TTC549 (cell line): Measurements from ENCODE around the gene TTLL6.
A peak's percentile ranks its signal among the peaks of the same experiment; 100 is the strongest.

Experiments used
- FAIRE-seq: peaks from 2 replicates; lab custom pipeline; 2012; peaks lifted over from hg19 to GRCh38; lab: Jason Lieb, UNC

TTLL6 gene

DNA sequence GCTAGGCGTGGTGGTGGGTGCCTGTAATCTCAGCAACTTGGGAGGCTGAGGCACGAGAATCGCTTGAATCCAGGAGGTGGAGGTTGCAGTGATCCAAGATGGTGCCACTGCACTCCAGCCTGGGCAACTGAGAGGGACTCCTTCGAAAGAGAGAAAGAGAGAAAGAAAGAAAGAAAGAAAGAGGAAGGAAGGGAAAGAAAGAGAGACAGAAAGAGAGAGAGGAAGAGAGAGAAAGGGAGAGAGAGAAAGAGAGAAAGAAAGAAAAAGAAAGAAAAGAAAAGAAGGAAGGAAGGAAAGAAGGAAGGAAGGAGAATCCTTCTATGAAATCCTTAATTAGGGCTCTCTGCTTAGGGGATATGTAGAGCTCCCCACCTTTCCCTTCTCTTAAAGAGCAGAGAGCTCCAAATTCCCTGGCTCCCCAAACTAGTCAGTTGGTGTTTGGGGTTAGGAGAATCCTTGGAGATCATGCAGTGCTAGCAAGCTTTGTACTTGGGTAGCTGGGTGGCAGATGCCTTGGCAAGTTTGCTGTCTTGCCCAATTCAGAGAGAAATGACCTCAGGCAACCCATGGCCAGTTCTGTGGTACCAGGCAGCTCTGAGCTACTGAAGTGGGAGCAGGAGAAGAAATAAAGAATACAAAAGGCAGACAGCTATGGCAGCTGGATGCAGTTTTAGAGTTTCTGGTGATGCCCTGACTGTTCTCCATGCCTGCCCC is 79.5 kb downstream of the TTLL6 start:
- no peak for FAIRE-seq

DNA sequence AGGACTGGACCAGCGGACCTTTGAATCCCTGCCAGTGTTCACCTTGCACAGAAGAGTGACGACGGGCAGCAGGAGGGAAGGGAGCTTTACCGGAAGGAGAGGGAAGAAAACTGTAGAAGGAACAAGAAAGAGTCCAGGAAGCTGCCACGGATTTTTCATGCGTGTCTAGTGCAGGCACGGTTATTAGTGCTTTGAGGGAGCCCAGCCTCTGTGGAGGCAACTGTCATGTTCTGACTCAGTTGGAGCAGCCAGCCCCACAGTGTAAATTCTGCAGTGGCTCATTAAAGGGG is 82.0 kb downstream of the TTLL6 start:
- FAIRE-seq: no peak

DNA sequence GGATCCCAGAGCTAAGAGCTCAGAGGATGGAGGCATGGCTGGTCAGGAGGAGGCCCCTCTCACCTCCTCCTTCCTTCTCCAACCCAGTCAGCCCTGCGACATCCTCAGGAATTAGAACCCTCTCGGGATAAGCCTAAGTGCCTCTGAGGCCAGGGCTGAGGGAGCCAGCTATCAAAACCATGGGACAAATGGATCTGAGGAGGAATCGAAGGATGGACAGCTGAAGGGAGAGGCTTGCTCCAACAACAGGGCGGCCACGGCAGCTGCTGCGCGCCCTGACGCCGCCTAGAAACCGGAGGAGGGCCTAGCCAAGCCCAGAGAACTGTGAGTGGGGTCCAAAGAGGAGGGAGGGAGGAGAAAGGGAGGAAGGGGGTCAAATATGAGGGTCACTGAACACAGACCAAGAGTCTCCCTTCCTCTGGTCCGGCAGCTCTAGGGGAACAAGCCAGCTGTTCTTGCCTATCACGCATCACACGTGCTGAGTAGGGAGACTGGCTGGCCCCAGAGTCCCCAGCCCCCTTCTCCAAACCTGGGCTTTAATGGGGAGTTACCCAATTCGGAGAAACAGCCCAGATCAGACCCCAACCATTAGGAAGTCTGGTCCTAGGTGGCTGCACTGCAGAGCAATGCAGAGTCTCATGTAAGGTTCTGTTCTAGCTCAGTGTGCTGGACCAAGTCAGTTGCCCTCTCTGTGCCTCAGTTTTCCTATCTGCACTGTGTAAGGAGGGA is 82.5 kb downstream of the TTLL6 start:
- FAIRE-seq: no peak

DNA sequence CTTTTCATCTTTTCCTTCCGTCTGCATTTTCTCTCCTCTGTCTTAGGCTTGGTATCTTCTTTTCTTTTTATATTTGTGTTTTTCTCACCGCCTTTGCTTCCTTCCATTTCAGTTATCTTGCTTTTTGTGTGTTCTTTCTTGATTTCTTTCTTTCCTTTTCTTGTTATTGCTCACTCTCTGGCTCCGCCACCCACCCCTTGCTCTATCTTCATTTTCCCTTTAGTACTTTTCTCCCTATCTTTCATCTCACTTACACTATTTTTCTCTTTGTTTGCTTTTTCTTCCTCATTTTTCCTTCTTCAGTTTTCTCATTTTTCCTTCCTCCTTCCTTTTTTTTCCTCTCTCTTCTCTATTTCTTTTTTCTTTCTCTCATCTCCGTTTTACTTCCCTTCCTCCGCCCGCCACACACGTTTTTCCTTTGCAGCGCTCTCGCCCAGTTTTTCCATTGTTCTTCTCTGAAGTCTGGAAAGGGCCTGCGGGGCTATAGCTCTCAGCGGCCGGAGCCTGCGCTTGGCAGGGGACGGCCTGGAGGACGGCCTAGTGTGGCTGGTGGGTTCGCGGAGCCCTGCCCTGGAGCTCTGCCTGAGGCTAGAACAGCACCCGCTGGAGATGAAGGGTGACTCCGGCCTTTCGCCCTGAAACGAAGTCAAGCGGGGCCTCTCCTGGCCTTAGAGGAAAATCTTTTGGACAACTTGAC is 83.2 kb downstream of the TTLL6 start:
- no peak for FAIRE-seq

DNA sequence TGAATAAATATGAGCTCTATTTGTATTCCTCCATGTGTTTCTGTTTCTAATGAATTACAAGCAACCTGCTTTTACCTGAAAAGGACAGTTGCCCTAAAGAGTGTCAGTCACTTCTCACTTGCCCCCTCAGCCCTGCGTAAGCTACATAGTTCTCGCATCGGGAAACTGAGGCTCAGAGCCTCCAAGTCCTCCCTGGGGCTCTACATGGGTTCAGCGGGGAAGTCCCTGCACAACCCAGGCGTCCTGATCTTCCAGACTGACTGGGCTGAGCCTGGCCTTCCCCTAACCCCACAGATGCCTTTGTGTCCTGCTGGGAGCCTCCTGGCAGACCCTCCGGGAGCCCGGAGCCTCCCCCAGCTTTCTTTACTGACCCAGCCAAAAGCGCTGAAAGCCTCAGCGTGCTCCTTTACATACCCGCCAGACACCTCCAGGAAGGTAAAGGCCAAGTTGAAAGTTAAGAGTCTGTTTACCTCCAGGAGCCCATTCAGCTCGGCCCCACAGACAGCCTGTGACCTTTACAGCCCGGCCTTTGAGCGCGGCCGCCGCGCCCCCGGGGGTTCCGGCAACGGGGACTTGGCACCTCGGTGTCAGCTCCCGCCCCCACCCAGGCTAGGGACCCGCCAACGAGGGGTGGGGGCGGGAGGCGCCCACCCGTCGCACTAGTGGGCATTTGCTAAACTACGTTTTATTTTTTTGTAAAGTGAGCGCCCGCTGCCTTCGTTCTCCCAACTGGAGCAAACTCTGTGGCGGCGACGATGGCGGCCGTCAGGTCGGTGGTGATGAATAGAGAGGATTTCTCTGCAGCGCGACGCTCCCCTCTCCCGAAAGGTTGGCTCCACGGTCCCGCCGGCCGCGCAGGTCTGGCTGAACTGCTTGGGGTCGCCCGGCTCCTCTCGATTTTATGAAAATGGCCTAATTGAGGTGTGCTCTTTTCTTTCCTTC is 84.1 kb downstream of the TTLL6 start:
- no peak for FAIRE-seq

DNA sequence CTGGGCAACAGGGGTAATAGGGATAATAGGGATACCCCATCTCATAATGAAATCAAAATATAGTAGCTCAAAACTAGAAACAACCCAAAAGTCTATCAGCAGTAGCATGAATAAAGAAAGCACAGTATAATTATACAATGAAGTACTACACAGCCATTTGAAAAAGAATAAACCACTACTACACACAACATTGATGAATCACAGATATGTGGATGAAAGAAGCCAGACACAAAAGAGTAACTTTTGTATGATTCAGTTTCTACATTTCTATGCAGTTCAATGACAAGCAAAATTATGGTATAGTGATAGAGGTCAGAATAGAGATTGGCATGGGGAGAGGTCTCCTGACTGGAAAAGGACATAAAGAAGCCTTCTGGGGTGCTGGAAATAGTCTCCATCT is 85.7 kb downstream of the TTLL6 start:
- no peak for FAIRE-seq

DNA sequence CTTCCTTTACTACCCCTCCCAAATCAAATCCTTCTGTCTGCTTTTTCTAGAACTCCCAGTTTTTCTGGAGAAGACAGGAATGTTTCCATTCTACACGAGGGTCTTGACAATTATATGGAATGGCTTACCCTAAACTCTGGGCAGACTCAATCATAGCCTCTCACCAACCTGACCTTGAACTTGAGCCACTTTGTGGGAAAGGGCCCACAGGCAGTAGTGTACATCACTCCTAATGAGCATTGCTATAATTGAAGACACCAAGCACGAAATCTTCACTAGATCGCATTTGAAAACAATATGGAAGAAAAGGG is 86.8 kb downstream of the TTLL6 start:
- no peak for FAIRE-seq

DNA sequence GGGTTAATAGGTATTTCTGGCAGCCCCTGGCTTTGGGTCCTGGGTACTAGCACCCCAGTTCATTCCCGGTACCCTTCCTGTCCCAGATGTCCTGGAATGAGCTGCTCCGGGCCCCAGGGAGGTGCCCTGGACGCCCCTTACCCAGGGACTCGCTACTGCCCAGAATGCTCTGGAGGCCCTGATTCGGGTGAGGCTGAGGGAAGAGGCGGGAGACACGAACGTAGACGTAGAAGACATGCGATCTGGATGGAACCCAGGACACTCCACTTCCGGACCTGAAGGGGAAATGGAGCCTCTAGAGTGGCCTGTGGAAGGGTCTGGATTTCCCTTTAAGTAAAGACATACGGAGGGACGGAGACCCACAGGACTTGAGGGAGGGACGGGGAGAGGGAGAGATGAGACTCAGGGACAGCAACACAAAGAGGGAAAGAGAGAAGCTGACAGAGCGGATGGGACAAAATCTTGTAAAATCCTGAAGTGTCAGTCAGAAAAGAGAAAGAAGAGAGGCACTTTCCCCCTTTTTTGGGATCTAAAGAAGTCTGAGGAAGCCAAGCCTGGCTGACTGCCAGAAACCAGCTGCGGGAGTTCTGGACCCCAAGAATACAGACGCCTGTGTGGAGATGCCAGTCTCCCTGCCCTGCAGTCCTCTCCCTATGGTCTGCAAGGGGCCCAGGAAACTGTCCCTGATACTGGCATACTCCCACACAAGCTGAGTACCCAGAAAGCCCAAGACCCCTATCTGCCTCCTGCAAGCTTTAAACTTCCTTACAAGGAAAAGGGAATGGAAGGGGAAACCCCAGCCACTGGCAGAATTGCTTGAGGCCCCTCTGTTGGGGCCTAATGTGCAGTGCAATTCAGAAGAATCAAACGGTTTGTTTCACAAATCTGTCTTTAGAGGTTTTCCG is 87.4 kb downstream of the TTLL6 start:
- no peak for FAIRE-seq

DNA sequence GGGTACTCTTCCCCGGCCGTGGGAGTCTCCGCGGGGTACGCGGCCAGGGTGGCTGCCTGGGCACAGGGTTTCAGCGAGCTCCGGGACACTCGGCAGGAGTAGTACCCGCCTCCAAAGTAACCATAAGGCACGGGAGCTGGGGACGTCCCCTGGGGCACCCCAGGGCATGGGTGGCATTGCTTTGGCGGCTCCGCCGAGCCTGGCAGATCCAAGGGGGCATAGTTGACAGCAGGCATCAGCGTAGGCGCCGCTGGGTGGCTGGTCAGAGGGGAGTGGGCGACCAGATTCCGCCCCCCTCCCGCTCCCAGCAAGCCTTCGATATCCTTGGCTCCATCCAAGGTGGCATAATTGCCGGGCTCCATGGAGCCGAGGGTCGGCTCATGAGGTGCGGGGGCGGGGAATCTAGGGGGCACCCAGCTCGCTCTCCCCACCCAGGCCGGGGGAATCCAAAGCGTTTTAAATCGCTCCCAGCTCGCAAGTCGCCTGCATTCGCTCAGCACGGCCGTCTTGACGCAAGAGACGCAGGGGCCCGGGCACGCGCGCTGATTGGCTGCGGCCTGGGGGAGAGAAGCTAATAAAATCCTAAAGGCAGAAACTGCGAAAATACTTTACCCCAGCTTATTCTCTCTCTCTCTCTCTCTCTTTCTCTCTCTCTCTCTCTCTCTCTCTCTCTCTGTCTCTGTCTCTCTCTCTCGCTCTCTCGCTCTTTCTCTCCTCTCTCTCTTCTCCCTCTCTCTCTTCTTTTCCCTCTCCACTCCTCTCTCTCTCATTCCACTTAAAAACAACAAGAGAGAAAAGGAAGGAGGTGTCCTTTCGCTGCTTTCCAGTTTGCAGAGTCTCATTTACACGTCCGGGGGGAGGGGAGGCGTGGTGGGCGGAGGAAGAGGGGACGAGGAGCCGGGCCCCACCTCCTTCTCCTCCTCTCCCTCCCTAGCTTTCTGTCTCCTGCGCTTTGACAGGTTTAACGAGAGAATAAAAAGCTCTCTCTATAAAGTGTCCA is 88.5 kb downstream of the TTLL6 start, which contains the start of gene HOXB13:
HOXB13 (minus strand) TSS at position 519 of the 1,000 bp plus-strand sequence; CDS start at position 362, 157 bp downstream.
- FAIRE-seq: peak; percentile 38

DNA sequence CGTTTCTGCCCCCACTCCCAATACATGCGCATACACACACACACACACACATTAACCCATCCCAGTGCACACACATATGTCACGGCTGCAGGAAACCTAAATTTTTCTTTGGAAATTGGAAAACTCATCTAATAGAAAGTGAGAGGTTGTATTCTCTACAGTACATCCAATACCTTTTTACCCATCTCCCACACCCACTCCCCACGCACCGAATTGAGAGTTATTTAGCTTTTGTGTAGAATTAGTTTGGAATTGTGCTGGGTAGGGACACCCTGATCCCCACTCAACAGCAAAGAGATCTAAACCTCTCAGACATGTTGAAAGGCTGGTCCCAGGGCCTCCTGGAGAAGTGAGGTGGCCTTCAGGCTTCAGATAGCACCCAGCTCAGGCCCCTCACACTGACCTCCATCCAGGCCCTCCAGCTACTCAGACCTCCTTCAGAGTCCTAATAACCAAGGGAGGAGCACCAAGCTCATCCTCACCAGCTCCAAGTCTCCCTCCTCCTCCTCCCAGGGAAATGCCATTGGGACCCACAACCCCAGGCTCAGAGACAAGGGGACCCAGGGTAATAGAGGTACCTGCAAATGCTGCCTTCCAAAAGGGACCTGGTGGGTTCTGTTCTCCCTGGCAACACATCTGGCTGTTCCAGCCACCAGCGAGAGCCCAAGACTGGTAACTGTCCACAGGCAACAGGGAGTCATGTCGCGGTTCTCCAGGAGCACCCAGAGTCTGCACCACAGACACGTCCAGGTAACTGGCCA is 89.4 kb downstream of the TTLL6 start:
- FAIRE-seq: no peak

DNA sequence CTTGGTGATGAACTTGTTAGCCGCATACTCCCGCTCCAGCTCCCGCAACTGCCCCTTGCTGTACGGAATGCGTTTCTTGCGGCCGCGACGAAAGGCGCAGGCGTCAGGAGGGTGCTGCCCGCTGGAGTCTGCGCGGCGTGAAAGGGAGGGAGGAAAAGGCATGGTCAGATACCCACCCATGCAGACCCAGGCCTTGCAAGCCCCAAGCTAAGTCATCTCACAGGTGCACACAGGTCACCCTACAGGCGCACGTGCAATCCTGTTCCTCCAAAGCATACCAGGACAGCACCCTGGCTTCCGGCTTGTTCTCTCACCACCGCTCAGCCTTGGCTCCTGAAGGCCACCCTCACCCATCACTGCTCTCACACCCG is 90.1 kb downstream of the TTLL6 start:
- no peak for FAIRE-seq

DNA sequence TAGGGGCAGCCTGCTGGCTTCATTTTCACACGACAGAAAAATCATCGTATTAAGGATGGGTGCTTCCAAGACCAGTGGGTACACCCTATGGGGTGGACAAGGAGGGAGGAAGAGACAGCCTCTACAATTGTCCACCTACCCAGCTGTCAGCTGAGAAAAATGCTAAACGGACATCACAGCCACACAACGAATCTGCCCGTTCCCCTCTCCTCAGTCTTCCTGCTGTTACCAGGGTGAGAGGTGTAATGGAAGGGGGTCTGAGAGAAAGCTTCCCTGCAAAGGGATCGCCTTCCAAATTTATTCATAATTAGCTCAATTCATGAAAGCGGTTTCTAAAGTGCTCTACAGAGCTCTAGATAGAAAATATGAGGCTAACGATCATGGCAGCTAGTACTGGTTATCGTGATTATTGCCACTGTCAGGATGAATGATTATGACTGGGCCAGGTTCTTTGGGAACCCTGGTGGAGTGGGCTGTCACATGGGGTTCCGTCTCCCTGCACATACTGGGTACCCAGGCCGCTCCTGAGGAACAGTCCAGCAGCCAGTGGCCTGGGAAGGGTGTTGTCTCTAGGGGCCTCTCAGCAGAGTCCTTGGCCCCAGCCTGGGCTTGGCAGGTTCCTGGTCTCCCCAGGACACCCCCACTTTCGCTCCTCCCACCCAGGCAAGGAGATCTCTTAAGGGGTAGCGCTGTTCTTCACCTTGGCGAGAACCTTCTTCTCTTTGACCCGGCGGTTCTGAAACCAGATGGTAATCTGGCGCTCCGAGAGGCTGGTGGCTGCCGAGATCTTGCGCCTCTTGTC is 90.7 kb downstream of the TTLL6 start:
- FAIRE-seq: no peak

DNA sequence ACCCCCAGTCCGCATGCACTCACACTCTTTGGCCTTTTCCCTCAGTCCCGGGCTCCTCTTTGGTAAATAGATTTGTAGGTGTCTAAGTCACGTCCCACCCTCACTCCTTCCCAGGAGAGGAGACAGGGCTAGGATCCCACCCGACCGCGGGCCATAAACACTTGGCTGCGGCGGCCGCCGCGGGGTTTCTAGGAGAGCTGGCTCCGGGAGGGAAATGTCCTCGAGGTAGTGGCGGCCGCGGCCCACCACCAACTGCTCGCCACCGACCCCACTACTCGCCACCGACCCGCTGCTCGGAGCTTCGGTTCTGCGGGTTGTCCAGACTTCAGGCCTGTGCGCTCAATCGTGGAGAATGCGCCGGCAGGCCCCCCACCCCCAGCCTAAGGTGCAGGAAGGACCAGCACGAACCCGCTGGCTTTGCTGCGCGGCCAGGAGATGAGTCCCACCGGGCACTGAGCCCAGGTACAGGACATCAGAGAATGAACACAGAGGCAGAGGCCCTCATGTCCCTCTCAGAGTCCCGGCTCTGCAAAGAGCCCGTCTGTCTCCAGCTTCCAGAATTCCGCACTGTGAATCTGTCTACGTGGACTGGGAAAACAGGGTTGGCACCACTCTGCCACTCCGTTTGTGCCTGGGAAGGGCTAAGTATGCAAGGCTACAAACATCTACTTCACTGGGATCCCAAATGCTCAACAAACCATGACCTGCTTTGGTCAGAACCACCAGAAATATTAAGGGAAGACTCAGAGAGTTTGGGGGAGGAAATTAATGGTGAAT is 91.6 kb downstream of the TTLL6 start:
- no peak for FAIRE-seq

DNA sequence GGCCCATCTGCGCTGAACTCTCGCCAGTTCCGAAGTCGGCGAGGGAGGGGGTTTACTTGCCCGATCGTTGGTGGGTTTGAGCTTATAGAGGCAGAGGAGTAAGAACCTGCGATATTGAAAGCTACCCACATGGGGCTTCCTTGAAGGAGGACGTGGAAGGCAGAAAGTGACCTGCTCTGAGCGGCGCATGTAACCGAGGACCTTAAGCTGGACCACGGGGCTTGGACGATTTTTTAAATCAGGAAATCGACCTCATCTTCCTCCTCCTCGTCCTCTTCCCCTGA is 92.1 kb downstream of the TTLL6 start:
- FAIRE-seq: no peak

DNA sequence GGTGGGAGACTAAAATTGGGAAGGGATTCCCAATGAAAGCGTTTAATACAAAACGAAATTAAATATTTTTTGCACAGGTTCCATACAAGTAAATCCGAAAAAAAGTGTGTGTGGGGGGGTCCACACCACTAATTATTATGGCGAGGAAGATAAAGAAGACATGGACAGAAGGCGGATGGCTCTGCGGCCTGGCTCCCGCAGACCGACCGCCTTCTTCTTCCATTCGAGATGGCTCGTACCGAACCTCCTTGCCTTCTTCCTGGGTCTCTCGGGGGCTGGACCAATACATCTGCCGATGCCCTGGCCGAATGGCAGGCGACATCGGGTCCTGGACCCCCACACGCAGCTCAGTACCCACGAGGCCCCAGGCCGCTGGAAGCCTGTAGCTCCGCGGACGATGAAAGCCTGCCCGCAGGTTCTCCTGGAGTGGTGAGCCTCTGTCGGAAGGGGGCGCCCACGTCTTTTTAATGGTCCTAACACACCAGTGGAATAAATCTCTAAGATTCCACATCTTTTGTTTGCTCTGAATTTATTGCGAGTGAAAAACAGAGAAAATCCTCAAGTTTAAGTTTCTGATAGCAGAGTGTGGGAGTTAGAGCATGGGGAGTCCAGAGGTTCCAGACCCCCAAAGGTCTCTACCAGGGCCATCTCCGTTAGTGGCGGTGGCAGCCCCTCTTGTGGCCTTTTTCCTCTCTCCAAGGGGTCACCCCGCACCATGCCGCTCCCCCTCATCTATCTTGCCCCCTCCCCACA is 92.6 kb downstream of the TTLL6 start:
- FAIRE-seq: peak; percentile 26

DNA sequence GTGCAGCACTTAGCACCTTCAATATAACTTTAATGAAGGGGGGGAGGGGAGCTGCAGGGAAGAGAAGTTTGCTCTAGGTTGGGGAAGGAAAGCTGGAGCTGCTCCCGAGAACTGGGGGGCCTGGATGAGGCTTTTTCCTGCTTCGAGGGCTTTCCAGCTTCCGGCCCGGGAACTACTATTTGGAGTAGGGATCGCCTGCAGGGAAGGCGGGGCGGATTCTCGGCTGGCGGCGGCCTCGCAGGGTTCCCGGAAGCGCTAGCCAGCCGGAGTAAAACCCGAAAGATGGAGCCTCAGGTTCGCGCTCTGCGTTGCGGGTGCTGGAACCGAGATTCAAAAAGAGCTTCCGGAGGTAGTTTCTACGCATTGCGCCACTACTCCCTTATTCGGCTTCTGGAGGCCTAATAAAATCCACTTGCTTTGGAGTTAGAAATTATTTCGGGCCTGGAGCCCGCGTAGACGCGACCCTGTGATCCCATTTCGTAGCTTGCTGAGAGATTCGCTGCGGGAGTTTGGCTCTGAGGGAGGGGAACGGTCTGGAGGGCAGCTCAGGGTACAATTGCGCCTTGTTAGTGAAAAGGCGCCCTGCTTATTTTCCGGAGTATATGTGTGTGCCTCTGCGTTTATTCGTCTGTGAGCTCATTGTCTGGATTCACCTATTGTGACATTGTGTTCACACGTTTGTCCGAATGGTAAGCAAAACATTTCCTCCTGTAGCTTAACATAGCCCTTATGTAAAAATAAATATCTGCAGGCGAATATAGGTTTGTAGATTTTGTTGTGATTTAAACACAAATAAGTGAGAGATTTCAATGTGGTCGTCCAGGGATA is 93.4 kb downstream of the TTLL6 start:
- FAIRE-seq: no peak
